Progenitor cell of endocrine pancreas (in vitro differentiated cells): ENCODE data around the gene GRAMD4. TPM values are rescaled to one million over a fixed set of nuclear protein-coding genes. Genes with fewer than 3 reads are reported as not detected.

Source experiments
- DNase-seq: peaks from one replicate; pipeline ENCODE4 v3.0.0; 2021; ENCODE audit warnings: low spot score; ENCODE audit not compliant: unreplicated experiment
- H3K27ac Mint-ChIP-seq: 2 replicates; pipeline ENCODE4 v1.8.0; 2021; ENCODE audit warnings: mild to moderate bottlenecking, moderate library complexity, mixed read lengths
- H3K27me3 Mint-ChIP-seq: 2 replicates; pipeline ENCODE4 v1.8.0; 2021; ENCODE audit warnings: mixed read lengths
- H3K36me3 Mint-ChIP-seq: 2 replicates; pipeline ENCODE4 v1.8.0; 2022; ENCODE audit warnings: mixed read lengths; ENCODE audit not compliant: insufficient read depth
- H3K4me1 Mint-ChIP-seq: 2 replicates; pipeline ENCODE4 v1.8.0; 2021; ENCODE audit warnings: low read depth, mixed read lengths
- H3K4me3 Mint-ChIP-seq: 2 replicates; pipeline ENCODE4 v1.8.0; 2021; ENCODE audit warnings: low read depth, mild to moderate bottlenecking, moderate library complexity, mixed read lengths
- H3K9me3 Mint-ChIP-seq: 2 replicates; pipeline ENCODE4 v1.8.0; 2021; ENCODE audit warnings: low read depth, mixed read lengths
- total RNA-seq: library from RNA; stranded (reverse); gene quantifications from 2 replicates; pipeline ENCODE4 v1.2.1, GENCODE V29; 2021
- TF ChIP-seq, protein P1 (sequence below): fragments of 200-600 bp; sonication (generic); IDR thresholded peaks from one replicate; pipeline ENCODE4 v1.5.0; 2021; ENCODE audit warnings: antibody characterized with exemption, mild to moderate bottlenecking; ENCODE audit not compliant: unreplicated experiment

The GRAMD4 gene
- total RNA-seq, 1 donor from 2014 or later: 68.8 TPM

DNA sequence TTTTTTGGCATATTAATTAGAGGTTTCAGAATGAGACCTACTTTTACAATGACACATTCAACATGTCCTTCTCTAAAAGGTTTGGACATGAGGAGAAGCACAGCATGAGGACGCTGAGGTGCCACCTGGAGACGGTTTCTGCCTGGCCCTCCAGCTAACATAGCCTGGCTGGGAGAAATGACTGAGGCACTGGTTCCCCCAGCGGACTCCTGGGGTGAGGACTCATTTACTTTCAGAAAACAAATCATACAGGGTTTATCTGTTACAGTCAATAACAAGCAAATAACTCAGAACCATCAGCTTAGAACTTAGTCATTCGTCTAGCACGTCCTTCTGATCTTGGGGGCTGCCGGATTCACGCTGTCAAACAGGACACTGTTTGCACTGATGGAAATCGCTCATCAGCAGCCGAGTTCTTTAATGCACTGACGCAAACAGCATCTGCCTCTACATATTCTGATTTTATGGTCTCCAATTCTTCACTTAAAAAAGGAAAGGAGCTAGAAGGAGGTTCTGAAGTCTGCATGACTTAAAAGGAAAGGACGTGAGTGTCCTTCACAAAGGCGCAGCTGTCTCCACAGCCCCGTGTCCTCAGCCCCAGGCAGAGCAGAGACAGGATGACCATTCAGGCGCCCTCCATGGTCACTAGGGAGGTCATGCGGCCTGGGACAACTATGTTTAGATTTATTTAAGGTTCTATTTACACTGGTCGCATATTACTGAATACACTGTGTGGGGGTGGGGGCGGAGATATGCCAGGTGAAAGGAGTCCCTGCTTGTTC lies 73.6 kb downstream of the GRAMD4 start:
- no peak for DNase-seq
- Mint-ChIP-seq H3K27me3 (no peaks in the 10 kb centered on the region), H3K27ac (no peak overlapping the region), H3K4me3 (no peak overlapping the region), H3K36me3 (peaks cover 23% of the 10 kb centered on the region), H3K4me1 (no peaks in the 10 kb centered on the region), H3K9me3 (no peaks in the 10 kb centered on the region)
- TF ChIP-seq, protein P1, sequence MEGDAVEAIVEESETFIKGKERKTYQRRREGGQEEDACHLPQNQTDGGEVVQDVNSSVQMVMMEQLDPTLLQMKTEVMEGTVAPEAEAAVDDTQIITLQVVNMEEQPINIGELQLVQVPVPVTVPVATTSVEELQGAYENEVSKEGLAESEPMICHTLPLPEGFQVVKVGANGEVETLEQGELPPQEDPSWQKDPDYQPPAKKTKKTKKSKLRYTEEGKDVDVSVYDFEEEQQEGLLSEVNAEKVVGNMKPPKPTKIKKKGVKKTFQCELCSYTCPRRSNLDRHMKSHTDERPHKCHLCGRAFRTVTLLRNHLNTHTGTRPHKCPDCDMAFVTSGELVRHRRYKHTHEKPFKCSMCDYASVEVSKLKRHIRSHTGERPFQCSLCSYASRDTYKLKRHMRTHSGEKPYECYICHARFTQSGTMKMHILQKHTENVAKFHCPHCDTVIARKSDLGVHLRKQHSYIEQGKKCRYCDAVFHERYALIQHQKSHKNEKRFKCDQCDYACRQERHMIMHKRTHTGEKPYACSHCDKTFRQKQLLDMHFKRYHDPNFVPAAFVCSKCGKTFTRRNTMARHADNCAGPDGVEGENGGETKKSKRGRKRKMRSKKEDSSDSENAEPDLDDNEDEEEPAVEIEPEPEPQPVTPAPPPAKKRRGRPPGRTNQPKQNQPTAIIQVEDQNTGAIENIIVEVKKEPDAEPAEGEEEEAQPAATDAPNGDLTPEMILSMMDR: no peak

DNA sequence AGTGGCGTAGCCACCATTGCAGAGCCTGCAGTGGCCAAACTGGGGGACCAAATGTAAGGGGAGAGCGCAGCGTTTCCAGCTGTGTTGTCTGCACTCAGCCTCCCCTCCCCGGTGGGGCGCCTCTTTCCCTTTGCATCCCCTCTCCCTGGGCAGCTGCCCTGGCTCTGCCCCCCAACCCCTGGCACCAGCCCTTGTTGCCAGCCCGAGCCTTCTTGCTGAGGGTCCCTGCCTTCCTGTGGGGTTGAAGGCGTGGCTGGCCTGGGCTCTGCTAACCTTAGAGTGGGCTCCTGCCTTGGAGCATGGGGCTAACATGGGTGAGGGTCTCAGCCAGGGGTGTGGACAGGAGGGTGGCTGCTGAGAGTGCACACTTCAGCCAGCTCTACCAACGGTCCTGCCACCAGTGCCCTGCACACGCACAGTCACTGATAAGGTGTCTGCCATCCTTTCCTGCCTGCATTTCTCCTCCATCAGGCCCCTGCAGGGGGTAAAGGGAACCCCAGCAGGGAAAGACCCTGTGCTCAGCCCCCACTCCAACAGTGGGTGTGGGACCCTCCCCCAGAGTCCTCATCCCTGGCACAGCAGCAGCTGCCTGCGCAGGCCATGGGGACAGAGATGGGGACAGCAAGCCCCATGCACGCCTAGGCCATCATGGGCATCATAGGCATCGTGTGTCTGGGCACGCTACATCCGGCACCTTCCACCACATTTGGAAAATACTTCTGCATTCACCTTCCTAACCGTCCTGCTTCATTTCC lies 74.4 kb downstream of the GRAMD4 start:
- TF ChIP-seq, protein P1: no peak
- H3K4me1 Mint-ChIP-seq: no peaks in the 10 kb centered on the region
- H3K9me3 Mint-ChIP-seq: no peaks in the 10 kb centered on the region
- peaks cover 27% of the 10 kb centered on the region for H3K36me3 Mint-ChIP-seq
- no peak overlapping the region for H3K27ac Mint-ChIP-seq
- no peak for DNase-seq
- H3K27me3 Mint-ChIP-seq: no peaks in the 10 kb centered on the region
- no peak overlapping the region for H3K4me3 Mint-ChIP-seq

DNA sequence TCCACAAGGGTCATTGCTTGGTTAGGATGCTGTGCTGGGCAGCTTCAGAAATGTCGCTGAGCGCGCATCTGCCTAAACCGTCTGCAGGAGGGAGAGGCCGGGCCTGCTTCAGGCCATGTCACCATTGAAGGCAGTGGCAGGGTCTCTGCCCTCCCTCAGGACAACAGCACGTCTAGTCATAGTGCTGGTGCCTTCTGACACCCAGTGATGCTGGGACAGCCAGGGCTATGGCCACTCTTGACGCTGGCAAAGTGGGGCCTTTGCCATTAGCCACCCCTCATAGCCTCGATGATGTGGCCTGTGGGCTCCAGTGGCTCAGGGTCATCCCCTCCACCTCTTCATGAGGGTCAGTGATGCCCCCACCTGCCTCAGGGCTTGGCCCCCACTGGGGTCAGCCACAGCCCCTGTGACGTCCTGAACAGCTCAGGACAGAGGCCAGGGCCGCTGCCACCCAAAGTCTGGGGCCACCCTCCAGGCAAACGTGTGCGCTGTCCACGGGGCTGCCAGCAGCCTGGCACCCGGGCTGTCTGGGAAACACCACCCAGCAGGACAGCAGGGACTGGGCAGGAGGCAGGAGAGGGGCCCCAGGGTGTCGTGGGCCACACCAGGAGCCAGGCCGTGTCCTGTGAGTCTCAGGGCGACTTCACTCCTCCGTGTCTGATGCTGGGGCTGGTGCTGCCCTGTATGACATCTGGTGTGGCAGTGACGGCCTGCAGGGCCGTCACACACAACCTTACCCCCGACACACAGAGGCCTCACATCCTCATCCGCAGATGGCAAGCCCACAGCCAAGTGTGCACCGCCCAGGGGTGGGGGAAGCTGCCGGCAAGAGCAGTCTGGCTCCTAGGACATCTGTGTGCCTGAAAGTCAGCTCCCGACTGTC lies 75.4 kb downstream of the GRAMD4 start:
- no peak overlapping the region for H3K27ac Mint-ChIP-seq
- no peaks in the 10 kb centered on the region for H3K9me3 Mint-ChIP-seq
- H3K4me1 Mint-ChIP-seq: no peaks in the 10 kb centered on the region
- TF ChIP-seq, protein P1: no peak
- no peak overlapping the region for H3K4me3 Mint-ChIP-seq
- DNase-seq: no peak
- H3K27me3 Mint-ChIP-seq: no peaks in the 10 kb centered on the region
- H3K36me3 Mint-ChIP-seq: peaks cover 28% of the 10 kb centered on the region

DNA sequence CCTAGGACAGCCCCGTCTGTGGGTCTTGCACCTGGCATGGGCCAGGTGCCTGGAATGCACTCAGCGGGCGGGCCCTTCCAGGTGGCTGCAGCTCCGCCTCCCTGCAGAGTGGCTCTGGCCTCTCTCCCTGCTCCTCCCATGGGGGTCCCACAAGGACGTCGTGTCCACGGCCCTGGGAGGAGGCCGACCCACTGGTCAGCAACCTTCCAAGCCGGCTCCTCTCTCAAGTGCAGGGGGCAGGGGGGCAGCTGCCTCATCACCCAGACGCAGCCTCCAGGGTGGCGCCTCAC lies 76.0 kb downstream of the GRAMD4 start:
- H3K9me3 Mint-ChIP-seq: no peaks in the 10 kb centered on the region
- TF ChIP-seq, protein P1: no peak
- H3K27ac Mint-ChIP-seq: no peak overlapping the region
- no peak for DNase-seq
- H3K27me3 Mint-ChIP-seq: no peaks in the 10 kb centered on the region
- peaks cover 28% of the 10 kb centered on the region for H3K36me3 Mint-ChIP-seq
- H3K4me3 Mint-ChIP-seq: no peak overlapping the region
- no peaks in the 10 kb centered on the region for H3K4me1 Mint-ChIP-seq

DNA sequence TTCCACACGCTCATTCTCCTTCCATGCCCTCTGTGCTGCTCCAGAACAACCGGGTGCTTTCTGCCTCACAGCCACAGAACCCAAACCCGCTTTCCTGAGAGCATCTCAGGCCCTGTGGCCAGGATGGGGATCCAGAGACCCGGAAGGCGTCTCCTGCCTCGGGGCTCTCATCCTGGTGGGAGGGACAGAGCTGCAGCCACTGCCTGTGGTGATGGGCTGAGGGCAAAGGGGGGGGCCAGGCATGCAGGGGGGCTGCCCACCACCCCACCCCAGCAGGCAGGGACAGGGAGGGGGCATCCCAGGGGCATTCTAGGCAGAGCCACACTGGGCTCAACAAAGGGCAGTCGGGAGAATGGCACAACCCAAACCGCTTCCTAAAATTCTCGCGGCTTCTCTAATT lies 76.4 kb downstream of the GRAMD4 start:
- Mint-ChIP-seq H3K36me3 (peaks cover 25% of the 10 kb centered on the region), H3K27ac (no peak overlapping the region), H3K4me3 (no peak overlapping the region), H3K27me3 (no peaks in the 10 kb centered on the region), H3K4me1 (no peaks in the 10 kb centered on the region), H3K9me3 (no peaks in the 10 kb centered on the region)
- no peak for DNase-seq
- TF ChIP-seq, protein P1: no peak
